Neural progenitor cell (in vitro differentiated cells): ENCODE measurements around the gene MSANTD2.

Experiments
- CTCF ChIP-seq: fragments of 200-600 bp; sonication (generic); IDR thresholded peaks from 2 replicates; pipeline ENCODE4 v1.5.1; 2017; ENCODE audit warnings: antibody characterized with exemption, mild to moderate bottlenecking
- EZH2 ChIP-seq: fragments of 200-600 bp; sonication (generic); IDR thresholded peaks from 2 replicates; pipeline ENCODE4 v1.6.1; 2017; ENCODE audit warnings: antibody characterized with exemption, mild to moderate bottlenecking, moderate library complexity
- EZH2phosphoT487 ChIP-seq: fragments of 200-600 bp; sonication (generic); IDR thresholded peaks from 2 replicates; pipeline ENCODE4 v1.6.1; 2017; ENCODE audit warnings: antibody characterized with exemption

- TF ChIP-seq EZH2phosphoT487 (no peak), CTCF (no peak), EZH2 (no peak)
These were observed 82.2 kb downstream of the MSANTD2 start for GRCh38 chr11:124717786-124718651.
